A549 (cell line): ENCODE results near the gene MYO10. TPM values are rescaled to one million over a fixed set of nuclear protein-coding genes. Genes with fewer than 3 reads are reported as not detected.
A peak's percentile ranks its signal among the peaks of the same experiment; 100 is the strongest.
"Not testable (repeated sequence)": the region's sequence is repeated elsewhere in the genome, so short reads cannot be mapped to it uniquely, and the experiment has no call there.

Source experiments
- ATAC-seq, 2 experiments: fragments of 200-7000 bp in 1 of 2; fragments of >200 bp in 1 of 2; cut with Nextera tagmentation in 1 of 2; cut with Tn5 transposase in 1 of 2; 3 replicates each; pipeline versions ENCODE4 v1.8.0 to v1.9.1; 2018 to 2020; ENCODE audit warnings: mild to moderate bottlenecking in 1 of 2, moderate library complexity in 1 of 2
- CTCF ChIA-PET: fragments of 300-600 bp; sonication (Branson Sonifier 250); formaldehyde crosslinking; extraction: SDS; loops from one replicate; lab custom pipeline; 2021; ENCODE audit warnings: antibody characterized with exemption, inconsistent platforms; lab: Yijun Ruan, JAX
- POLR2A ChIA-PET: fragments of 350-600 bp; formaldehyde crosslinking; extraction: SDS; loops from one replicate; lab custom pipeline; 2021; ENCODE audit warnings: antibody characterized with exemption, inconsistent platforms; lab: Yijun Ruan, JAX
- DNase-seq, 2 experiments: peaks; one replicate each; pipeline versions ENCODE4 v3.0.0 to v3.0.0-alpha.2; 2011 to 2016; ENCODE audit warnings: low read depth in 1 of 2, low spot score in 1 of 2
- FAIRE-seq: peaks from 2 replicates; lab custom pipeline; 2011; peaks lifted over from hg19 to GRCh38; lab: Jason Lieb, UNC
- H3K27ac ChIP-seq, 2 experiments: fragments of >200 bp; sonication (Bioruptor Twin); formaldehyde crosslinking; 3 replicates each; pipeline ENCODE4 v1.5.1; 2016 to 2017
- H3K4me1 ChIP-seq: fragments of >200 bp; sonication (Bioruptor Twin); formaldehyde crosslinking; 3 replicates; pipeline ENCODE4 v1.6.1; 2016
- H3K4me2 ChIP-seq: fragments of >200 bp; sonication (Bioruptor Twin); formaldehyde crosslinking; 3 replicates; pipeline ENCODE4 v1.6.1; 2016
- H3K4me3 ChIP-seq: fragments of >200 bp; sonication (Bioruptor Twin); formaldehyde crosslinking; 3 replicates; pipeline ENCODE4 v1.5.1; 2016
- H3K9me3 ChIP-seq: fragments of >200 bp; sonication (Bioruptor Twin); formaldehyde crosslinking; 3 replicates; pipeline ENCODE4 v1.6.1; 2016
- CBX8 ChIP-seq: fragments of 200-600 bp; sonication (generic); IDR thresholded peaks from 2 replicates; pipeline ENCODE4 v1.6.1; 2016
- CEBPB ChIP-seq, 2 experiments: fragments of >200 bp in 1 of 2; sonication (Bioruptor Twin) in 1 of 2; formaldehyde crosslinking in 1 of 2; IDR thresholded peaks; 2 replicates each; pipeline ENCODE4 v1.6.1; 2012 to 2016
- EHMT2 ChIP-seq: fragments of 200-600 bp; sonication (generic); IDR thresholded peaks from 2 replicates; pipeline ENCODE4 v1.6.1; 2016; ENCODE audit warnings: antibody characterized with exemption, low read depth, mild to moderate bottlenecking, moderate library complexity
- EP300 ChIP-seq, 2 experiments: fragments of >200 bp; sonication (Bioruptor Twin); formaldehyde crosslinking; IDR thresholded peaks; 2 replicates in 1 of 2; 3 replicates in 1 of 2; pipeline ENCODE4 v1.6.1; 2016 to 2017
- ESRRA ChIP-seq: fragments of 150-350 bp; IDR thresholded peaks from 2 replicates; pipeline ENCODE4 v1.6.1; 2014; ENCODE audit warnings: mild to moderate bottlenecking, low read length, borderline replicate concordance
- FOSL2 ChIP-seq, 2 experiments: fragments of 450-650 bp in 1 of 2; fragments of >200 bp in 1 of 2; sonication (Bioruptor Twin) in 1 of 2; formaldehyde crosslinking; IDR thresholded peaks; 2 replicates each; pipeline versions ENCODE4 v1.5.0 to v1.6.1; 2016 to 2020; ENCODE audit warnings: mild to moderate bottlenecking in 1 of 2, moderate library complexity in 1 of 2
- FOXS1 ChIP-seq: fragments of 250-450 bp; sonication (Bioruptor Pico); IDR thresholded peaks from 2 replicates; pipeline ENCODE4 v1.5.0; 2020; ENCODE audit warnings: mild to moderate bottlenecking, moderate library complexity
- HDAC2 ChIP-seq: fragments of 200-600 bp; sonication (generic); IDR thresholded peaks from 2 replicates; pipeline ENCODE4 v1.6.1; 2016
- JUNB ChIP-seq: fragments of >200 bp; sonication (Bioruptor Twin); formaldehyde crosslinking; IDR thresholded peaks from 2 replicates; pipeline ENCODE4 v1.6.1; 2016
- KDM1A ChIP-seq: fragments of 200-600 bp; sonication (generic); IDR thresholded peaks from 2 replicates; pipeline ENCODE4 v1.6.1; 2016; ENCODE audit warnings: low read depth, mild to moderate bottlenecking
- MAFK ChIP-seq: fragments of 450-650 bp; IDR thresholded peaks from 2 replicates; pipeline ENCODE4 v1.6.1; 2014; ENCODE audit not compliant: partially characterized antibody
- MYC ChIP-seq: IDR thresholded peaks from 2 replicates; pipeline ENCODE4 v1.6.1; 2012; ENCODE audit warnings: mild to moderate bottlenecking, inconsistent platforms, low read length, improper control_type of control experiment, borderline replicate concordance
- NPAS2 ChIP-seq: fragments of 250-450 bp; sonication (Bioruptor Pico); IDR thresholded peaks from 2 replicates; pipeline ENCODE4 v1.8.0; 2022; ENCODE audit warnings: mild to moderate bottlenecking, moderate library complexity, borderline replicate concordance
- PBX3 ChIP-seq: IDR thresholded peaks from 2 replicates; pipeline ENCODE4 v1.6.1; 2012
- PHF8 ChIP-seq: fragments of 200-600 bp; sonication (generic); IDR thresholded peaks from 2 replicates; pipeline ENCODE4 v1.6.1; 2016; ENCODE audit warnings: low read depth, mild to moderate bottlenecking, antibody characterized with exemption, moderate library complexity, borderline replicate concordance
- POLR2A ChIP-seq: IDR thresholded peaks from 2 replicates; pipeline ENCODE4 v1.6.1; 2012; ENCODE audit warnings: mild to moderate bottlenecking, low read length
- REST ChIP-seq: fragments of 200-600 bp; sonication (generic); IDR thresholded peaks from 2 replicates; pipeline ENCODE4 v1.6.1; 2016; ENCODE audit warnings: antibody characterized with exemption, mild to moderate bottlenecking, moderate library complexity
- SREBF2 ChIP-seq: fragments of 450-650 bp; IDR thresholded peaks from 2 replicates; pipeline ENCODE4 v1.6.1; 2014; ENCODE audit warnings: mild to moderate bottlenecking, moderate library complexity
- USF2 ChIP-seq: fragments of 450-650 bp; IDR thresholded peaks from 2 replicates; pipeline ENCODE4 v1.6.1; 2014; ENCODE audit warnings: antibody characterized with exemption
- WGBS: methylation state at CpG from one replicate; pipeline ENCODE4 v1.1.6; 2017; ENCODE audit errors: missing lambda C conversion rate; 5-methylcytosine and 5-hydroxymethylcytosine counted together
- polyA plus RNA-seq, 4 experiments: library from polyadenylated mRNA; depleted of rRNA in 3 of 4; stranded (reverse); fragments of >200 nt; fragmentation: RNase III in 1 of 4; extraction: RNeasy Plus Mini Kit Qiagen cat#74134 plus additional on column Dnase treatment in 1 of 4; gene quantifications; 2 replicates in 3 of 4; 3 replicates in 1 of 4; pipeline ENCODE4 v1.2.3, GENCODE V29; 2011 to 2017
- TF ChIP-seq, protein P1 (sequence below): fragments of 250-450 bp; sonication (Bioruptor Pico); IDR thresholded peaks from 2 replicates; pipeline ENCODE4 v1.5.0; 2021; ENCODE audit warnings: mild to moderate bottlenecking, moderate library complexity, borderline replicate concordance

The MYO10 gene
- polyA plus RNA-seq, 2 of the 4 experiments (the other 2 are of a cell fraction): 68.0 to 68.5 TPM

GRCh38 chr5:16757989-16758501 lies 178.0 kb downstream of the MYO10 start:
- TF ChIP-seq, protein P1, sequence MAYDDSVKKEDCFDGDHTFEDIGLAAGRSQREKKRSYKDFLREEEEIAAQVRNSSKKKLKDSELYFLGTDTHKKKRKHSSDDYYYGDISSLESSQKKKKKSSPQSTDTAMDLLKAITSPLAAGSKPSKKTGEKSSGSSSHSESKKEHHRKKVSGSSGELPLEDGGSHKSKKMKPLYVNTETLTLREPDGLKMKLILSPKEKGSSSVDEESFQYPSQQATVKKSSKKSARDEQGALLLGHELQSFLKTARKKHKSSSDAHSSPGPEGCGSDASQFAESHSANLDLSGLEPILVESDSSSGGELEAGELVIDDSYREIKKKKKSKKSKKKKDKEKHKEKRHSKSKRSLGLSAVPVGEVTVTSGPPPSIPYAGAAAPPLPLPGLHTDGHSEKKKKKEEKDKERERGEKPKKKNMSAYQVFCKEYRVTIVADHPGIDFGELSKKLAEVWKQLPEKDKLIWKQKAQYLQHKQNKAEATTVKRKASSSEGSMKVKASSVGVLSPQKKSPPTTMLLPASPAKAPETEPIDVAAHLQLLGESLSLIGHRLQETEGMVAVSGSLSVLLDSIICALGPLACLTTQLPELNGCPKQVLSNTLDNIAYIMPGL (CRISPR knock-in tag): no peak
- no peak for TF ChIP-seq PHF8
- TF ChIP-seq REST: no peak
- TF ChIP-seq FOSL2 (IDR thresholded peaks at IDR 0.05): no peak
- no peak for TF ChIP-seq FOSL2 (CRISPR knock-in tag; IDR thresholded peaks at IDR 0.05)
- TF ChIP-seq PBX3: no peak
- no peak for TF ChIP-seq MYC
- TF ChIP-seq CEBPB (IDR thresholded peaks at IDR 0.05): no peak
- TF ChIP-seq MAFK: no peak
- TF ChIP-seq CBX8: no peak
- no peak for TF ChIP-seq EHMT2
- no peak for TF ChIP-seq JUNB
- TF ChIP-seq NPAS2 (CRISPR knock-in tag): no peak
- no peak for TF ChIP-seq POLR2A
- TF ChIP-seq USF2: no peak
- no peak for TF ChIP-seq EP300 (IDR thresholded peaks at IDR 0.05)
- TF ChIP-seq FOXS1: no peak
- no peak for TF ChIP-seq ESRRA
- TF ChIP-seq HDAC2: no peak
- no peak for TF ChIP-seq KDM1A
- no peak for TF ChIP-seq SREBF2
- no peak overlapping the region for H3K4me2 ChIP-seq
- FAIRE-seq: no peak
- DNase-seq: no peak
- H3K9me3 ChIP-seq: no peaks in the 10 kb centered on the region
- H3K4me3 ChIP-seq: no peak overlapping the region
- 88% methylated on average over 8 of the region's 8 CpGs for WGBS
- no peak overlapping the region for H3K27ac ChIP-seq
- ChIA-PET CTCF (interaction anchor here (1.2 to 2.5 kb wide), 2 partner anchors 26 to 432 kb away, joined by 3 to 11 read pairs; no protein-coding TSS in a partner anchor), POLR2A (no interaction called here)
- ATAC-seq: no peak; a peak in 1 of 6 replicates
- no peaks in the 10 kb centered on the region for H3K4me1 ChIP-seq

GRCh38 chr5:16757577-16757976 lies 178.5 kb downstream of the MYO10 start:
- 91% methylated on average over 6 of the region's 6 CpGs for WGBS
- H3K27ac ChIP-seq, POLR2A ChIA-PET, FAIRE-seq, DNase-seq, H3K9me3 ChIP-seq, H3K4me1 ChIP-seq, H3K4me2 ChIP-seq, H3K4me3 ChIP-seq: not testable (repeated sequence)
- CTCF ChIA-PET: interaction anchor here (0.6 to 3.1 kb wide), 4 partner anchors 26 to 442 kb away, joined by 3 to 12 read pairs (median 3); no protein-coding TSS in a partner anchor
- 0 out of 6 replicates have a peak, but pooled peaks of 1 of the 2 experiments have one; percentile 31 for ATAC-seq
